ENCODE data around the gene TMEM205. TPM values are rescaled to one million over a fixed set of nuclear protein-coding genes. Genes with fewer than 3 reads are reported as not detected.
"Not testable (repeated sequence)": the region's sequence is repeated elsewhere in the genome, so short reads cannot be mapped to it uniquely, and the experiment has no call there.

TMEM205 gene
- total RNA-seq, 1 donor, result 187 TPM

DNA sequence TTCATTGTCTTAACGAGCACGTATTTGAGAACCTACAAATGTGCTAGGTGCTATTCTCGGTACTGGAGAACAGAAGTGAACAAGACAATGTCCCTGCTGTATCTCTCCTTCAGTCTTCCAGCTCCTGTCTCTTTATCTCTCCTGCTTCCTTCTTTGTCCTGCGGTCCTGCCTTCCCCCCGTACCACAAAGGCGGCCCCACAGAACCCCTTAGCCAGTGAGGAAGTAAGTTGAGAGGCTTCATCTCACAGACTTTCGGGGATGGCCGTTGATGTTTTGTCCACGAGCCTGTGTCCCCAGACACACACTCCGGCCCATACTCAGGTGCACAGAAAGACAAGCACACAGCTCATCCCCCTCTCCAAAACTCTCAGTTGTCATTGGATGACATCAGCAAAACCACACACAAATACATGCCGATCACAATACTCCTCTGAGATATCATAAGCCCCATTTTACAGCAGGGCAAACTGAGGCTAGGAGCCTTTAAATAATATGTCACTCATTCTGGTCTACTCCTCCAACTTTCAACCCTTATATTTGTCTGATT, 27.9 kb upstream of the TMEM205 start:
- DNase-seq (ENCODE audit: low read depth in 2 of 3, low spot score in 2 of 3), result peak in 1 of 3 donors; percentile 48

DNA sequence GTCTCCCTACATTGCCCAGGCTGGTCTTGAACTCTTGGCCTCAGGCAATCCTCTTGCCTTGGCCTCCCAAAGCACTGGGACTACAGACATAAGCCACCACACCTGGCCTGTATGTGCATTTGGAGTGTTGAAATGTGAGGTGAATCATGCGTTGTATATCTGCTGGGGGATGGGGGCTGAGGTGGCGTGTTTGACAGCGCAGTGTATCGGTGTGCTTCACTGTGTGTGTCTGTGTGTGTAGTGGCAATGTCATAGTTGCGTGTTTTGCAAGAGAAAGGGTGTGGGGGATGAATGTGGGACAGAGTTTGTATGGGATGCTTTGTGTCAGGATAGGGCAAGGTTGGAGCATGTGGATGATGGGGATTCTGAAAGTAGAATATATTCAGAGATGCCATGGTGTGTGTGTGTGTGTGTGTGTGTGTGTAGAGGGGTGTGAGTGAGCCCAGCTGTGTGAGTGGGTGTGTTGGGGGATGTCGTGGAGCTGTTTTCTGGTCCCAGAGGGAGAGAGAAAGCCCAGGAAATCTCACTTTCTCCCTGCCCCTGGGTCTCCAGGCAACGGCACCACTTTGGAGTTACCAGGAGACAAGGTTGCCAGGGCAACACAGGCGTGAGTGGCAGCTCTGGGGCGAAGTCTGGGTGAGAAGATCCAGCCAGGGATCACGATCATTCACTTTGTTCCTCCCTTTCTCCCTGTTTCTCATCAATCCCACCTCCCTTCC, 27.3 kb upstream of the TMEM205 start:
- DNase-seq (ENCODE audit: low read depth in 2 of 3, low spot score in 2 of 3), result peak in 1 of 3 donors; percentile 53

- DNase-seq (ENCODE audit: low read depth in 2 of 3, low spot score in 2 of 3), result no peak
Measured at GRCh38 chr19:11370744-11371143, 24.7 kb upstream of the TMEM205 start.

- no peak for DNase-seq (ENCODE audit: low read depth in 2 of 3, low spot score in 2 of 3)
Measured at GRCh38 chr19:11367528-11367927, 21.5 kb upstream of the TMEM205 start.

GRCh38 chr19:11365557-11366117, 19.6 kb upstream of the TMEM205 start:
- DNase-seq (ENCODE audit: low read depth in 2 of 3, low spot score in 2 of 3), result no peak

- DNase-seq (ENCODE audit: low read depth in 2 of 3, low spot score in 2 of 3), result no peak
Measured at GRCh38 chr19:11364935-11365334, 18.9 kb upstream of the TMEM205 start.

DNA sequence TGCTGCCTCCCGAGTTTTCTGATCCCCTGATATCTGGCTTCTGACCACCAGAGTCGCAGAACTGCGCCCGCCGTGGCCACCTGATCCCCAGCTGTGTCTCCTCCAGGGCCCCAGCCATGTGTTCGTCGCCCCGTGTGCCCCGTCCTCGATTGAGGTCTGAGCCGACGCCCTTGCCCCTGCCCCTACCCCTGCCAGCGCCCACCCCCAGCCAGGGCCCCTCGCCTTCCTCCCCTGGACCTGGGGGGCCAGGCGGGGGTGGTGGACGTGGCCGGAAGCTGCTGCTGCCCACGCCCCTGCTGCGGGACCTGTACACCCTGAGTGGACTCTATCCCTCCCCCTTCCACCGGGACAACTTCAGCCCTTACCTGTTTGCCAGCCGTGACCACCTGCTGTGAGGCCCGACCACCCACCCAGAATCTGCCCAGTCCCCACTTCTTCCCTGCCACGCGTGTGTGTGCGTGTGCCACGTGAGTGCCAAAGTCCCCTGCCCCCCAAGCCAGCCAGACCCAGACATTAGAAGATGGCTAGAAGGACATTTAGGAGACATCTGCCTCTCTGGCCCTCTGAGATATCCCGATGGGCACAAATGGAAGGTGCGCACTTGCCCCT, 18.3 kb upstream of the TMEM205 start:
- no peak for DNase-seq (ENCODE audit: low read depth in 2 of 3, low spot score in 2 of 3)

DNA sequence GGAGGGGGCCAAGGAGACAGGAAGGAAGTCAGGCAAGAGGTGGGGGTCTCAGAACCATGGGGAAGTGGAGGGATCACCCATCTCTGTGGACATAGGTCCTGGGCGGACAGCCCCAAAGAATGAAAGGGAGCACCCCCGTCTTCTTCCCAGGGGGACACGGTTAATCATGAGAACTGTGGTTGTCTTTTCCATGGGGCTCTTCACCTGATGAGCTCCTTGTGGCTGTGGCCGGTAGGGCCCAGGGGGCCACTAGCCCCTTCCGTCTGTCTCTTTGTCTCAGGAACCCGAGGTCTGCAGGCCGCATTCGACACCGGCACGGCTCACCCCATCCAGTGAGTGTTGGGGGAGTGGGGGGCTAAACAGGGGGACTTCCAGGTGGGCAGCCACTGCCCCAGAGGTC, 17.8 kb upstream of the TMEM205 start:
- no peak for DNase-seq (ENCODE audit: low read depth in 2 of 3, low spot score in 2 of 3)

- no peak for DNase-seq (ENCODE audit: low read depth in 2 of 3, low spot score in 2 of 3)
Measured at GRCh38 chr19:11361771-11362731, 16.0 kb upstream of the TMEM205 start.

DNA sequence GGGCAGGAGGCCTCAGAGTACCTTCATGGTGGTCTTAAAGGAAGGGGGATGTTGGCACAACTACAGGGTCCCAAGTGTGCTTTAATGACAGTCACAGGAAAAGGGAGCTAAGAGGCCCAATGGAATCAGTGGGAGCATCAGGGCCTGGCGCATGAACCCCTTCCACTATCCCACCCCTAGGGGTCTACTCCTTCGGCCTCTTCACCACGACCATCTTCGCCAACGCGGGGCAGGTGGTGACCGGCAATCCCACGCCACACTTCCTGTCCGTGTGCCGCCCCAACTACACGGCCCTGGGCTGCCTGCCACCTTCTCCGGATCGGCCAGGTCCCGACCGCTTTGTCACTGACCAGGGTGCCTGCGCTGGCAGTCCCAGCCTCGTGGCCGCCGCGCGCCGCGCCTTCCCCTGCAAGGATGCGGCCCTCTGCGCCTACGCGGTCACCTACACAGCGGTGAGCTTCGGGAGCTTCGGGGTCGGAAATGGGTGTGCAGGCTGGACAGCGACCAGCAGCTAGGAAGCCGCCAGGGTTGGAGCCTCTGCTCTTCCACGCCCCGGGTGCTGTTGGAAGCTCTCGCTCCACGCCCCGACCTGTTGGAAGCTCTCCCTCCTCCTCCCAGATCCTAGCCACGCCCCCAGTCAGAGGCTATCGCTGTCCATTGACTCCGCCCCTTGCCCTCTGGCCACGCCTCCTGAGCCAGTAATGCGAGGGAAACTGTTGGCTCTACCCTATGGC, 15.1 kb upstream of the TMEM205 start:
- no peak for DNase-seq (ENCODE audit: low read depth in 2 of 3, low spot score in 2 of 3)

GRCh38 chr19:11359421-11359820, 13.4 kb upstream of the TMEM205 start:
- no peak for DNase-seq (ENCODE audit: low read depth in 2 of 3, low spot score in 2 of 3)

DNA sequence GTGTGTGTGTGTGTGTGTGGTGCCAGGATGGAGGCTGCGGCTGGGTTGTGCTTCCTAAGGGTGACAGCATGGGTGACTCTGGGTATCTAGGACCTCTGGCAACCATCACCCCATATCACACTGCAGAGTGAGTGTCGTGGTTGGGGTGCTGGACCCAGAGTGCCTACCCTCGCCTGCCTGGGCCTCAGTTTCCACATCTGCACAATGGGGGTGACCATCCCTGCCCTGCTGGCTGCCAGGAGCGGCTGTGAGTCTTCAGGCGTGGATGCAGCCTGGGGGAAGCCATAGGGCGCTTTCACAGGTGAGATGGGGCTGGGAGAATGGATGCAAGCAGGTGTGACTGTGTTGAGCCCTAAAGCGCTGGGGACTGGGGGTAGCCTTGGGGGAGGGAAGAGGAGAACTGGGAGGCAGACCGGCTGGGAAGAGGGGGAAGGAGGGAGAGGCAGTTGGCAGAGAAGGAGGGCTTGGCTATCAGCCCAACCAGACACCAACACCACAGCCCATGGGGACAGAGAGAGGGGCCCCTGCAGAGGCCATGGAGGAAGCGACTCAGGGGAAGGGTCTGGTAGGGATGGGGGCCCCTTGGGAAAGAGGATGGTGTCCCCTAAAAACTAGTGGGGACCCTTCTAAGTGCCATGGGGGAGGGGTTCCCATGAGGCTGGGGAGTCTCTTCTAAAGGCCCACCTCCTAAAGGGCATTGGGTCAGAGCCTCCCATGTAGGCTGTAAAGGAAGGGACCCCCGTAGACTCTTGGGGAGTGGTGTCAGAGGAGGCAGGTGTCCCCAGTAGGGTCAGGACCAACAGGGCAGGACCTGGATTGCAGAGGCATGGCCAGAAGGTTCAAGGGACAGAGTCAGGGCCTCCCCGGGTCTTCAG, 10.8 kb upstream of the TMEM205 start:
- DNase-seq (ENCODE audit: low read depth in 2 of 3, low spot score in 2 of 3), result no peak

DNA sequence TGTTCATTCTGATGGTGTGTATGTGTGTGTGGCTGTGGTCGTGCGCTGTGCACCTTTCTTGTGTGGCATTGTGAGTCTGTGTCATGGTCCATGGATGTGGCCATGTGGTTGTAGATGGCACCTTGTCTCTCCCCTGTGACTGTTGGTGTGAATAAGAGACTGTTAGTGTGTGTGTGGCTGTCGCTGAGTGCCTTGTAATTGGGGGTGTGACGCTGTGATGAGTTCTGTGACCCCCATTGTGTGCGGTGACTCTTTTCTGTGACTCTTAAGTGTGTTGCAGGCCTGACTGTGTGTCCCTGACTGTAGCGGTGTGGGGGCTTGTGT, 10.0 kb upstream of the TMEM205 start:
- no peak for DNase-seq (ENCODE audit: low read depth in 2 of 3, low spot score in 2 of 3)

GRCh38 chr19:11355160-11356073, 9.3 kb upstream of the TMEM205 start, which contains the start of gene PLPPR2:
PLPPR2 (plus strand) TSS chr19:11355432; CDS start chr19:11357674, 2,242 bp downstream.
- DNase-seq (ENCODE audit: low read depth in 2 of 3, low spot score in 2 of 3), result peak; percentile 49 to 93 (median 93)

- DNase-seq (ENCODE audit: low read depth in 2 of 3, low spot score in 2 of 3), result not testable (repeated sequence)
Measured at GRCh38 chr19:11354102-11354501, 8.0 kb upstream of the TMEM205 start.

GRCh38 chr19:11349171-11349570, 3.1 kb upstream of the TMEM205 start:
- DNase-seq (ENCODE audit: low read depth in 2 of 3, low spot score in 2 of 3), result no peak

DNA sequence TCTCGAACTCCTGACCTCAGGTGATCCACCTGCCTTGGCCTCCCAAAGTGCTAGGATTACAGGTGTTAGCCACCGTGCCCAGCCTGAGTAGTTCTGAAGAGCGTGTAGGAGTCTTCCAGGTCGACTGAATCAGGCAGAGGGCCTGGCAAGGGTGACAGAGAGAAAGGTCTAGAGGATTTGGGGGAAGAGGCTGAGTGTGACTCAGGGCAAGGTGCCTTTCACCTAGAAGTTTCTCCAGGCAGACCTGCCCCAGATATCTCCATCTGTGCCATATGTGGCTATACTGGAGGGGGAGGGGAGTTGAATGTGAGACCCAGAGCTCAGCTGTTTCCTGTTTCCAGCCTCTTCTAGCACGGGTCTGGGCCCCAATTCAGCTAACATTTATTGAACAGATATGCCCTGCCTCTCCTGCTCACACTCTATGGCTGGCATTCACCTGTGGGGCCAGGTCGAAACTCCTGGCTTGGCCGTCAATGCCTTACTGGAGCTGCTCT, 1.5 kb upstream of the TMEM205 start:
- peak in 1 of 3 donors; percentile 41 for DNase-seq (ENCODE audit: low read depth in 2 of 3, low spot score in 2 of 3)
